NCI-H1417 (cell line): Measurements from ENCODE around the gene ALAD.

Source experiments
- DNase-seq, 3 experiments: peaks; one replicate each; lab custom pipeline; 2025; lab: John Stamatoyannopoulos, UW

The ALAD gene

DNA sequence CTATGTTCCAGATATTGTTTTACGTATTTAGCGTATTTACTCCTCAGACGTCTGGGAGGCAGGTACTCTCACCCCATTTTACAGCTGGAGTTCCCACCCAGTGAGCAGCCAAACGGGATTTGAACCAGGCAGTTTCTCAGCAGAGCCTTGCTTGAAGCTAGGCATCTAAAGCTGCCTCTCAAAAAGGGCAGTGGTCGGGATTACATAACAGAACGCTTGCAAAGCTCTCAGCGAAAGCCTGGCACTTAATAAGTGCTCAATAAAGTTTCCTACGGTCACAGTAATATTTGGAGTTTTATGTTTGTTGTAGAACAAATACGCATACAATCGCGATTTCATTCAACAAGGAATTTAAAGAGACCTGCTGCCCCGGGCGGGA is 52.0 kb downstream of the ALAD start:
- no peak for DNase-seq

DNA sequence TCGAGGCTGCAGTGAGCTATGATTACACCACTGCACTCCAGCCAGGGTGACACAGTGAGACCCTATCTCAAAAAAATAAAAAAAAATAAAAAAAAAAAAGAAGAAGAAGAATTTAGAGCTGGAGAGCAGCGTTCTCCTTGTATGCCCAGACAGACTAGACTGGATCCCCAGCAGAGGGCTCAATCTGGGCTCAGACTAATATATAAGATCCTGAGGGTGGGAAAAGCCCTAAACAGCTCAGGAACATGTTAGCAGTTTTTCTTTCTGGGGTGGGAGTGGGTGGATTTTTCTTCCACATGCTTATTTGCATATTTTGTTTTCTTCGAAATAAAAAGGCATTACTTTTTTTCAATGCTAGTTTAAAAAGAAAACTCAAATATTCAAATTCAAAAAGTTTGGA is 52.6 kb downstream of the ALAD start:
- no peak for DNase-seq

DNA sequence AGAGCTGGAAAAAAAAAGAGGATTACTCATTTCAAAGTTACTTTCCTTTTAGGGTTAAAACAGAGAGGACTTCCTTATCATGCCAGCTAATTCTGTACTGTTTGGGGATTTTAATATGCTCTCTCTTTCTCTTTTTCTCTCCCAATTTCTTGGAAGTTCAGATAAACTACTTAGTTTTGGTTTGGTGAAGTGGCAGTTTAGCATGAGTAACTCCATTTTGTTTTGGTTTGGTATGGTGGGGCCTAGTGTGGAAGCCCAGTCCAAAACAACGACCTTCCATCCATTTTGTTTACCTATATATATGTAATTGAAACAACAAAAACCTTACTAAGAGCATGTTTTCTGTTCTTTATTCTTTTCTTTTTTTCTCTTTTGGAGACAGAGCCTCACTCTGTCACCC is 55.4 kb downstream of the ALAD start:
- DNase-seq = no peak

DNA sequence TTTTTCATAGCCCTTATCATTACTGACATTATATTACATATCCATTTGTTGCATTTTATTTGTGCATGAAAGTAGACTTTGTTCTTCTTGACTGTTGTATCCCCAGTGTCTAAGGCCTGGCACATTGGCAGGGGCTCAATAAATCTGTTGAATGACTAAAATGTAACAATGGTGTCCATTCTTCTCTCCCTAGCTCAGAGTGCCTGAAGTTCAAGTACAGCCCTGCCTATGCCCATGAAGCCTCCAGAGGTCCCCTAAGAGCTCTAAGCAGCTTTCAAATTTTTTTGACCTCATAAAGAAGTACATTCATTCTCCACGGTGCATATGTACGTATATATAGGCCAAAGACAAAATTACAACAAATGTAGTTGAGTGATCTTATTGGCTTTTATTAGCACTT is 55.9 kb downstream of the ALAD start:
- DNase-seq = no peak

DNA sequence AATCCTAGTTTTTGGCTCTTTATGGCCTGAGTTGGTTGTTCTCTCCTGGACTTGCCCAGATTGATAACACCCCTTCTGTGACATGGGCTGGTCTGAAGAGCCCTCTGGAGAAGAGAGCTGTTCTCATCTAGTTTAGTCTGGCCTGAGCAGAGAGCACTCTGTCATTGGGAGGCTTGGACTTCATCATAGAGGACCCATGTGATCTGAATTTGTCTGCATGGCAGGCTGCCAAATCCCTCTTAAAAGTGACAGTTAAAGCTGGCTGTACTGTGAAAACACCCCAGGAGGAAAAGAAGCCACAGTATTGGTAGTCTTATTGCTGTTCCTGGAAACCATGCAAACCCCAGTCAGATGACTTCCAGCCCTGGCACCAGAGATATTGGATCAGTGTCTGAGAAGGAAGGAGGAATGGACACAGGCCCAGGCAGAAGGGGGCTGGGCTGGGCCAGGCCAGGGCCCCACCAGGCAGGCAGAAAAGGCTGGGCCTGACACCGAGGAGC is 57.3 kb downstream of the ALAD start:
- DNase-seq = peak; percentile 52 to 92 (median 86)

DNA sequence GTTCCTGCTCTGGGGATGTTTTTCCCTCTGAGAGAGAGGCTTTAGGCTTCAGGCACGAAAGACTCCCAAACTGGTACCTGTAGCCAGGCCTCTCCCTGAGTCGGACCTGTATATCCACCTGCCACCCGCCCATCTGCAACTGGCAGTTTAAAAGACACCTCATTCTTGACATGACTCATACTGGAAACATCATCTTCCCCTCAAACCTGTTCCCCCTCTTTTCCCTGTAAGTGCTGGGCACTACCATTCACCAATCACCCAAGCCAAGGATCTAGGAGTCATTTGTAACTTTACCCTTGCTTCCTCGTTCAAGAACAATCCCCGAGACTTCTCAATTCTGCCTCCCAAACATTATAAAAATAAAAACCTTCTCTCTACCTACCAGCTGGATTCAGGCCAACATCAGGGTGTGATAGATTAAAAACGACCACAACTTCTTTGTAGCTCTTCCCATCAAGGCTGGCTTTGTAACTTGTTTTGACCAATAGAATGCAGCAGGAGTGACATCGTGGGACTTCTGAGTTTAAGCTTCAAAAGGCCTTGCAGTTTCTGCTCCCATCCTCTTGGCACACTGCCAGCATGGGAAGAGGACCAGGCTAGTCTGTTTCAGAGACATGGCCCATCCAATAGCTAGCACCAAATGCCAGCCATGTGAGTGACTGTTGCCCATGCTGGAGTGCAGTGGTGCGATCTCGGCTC is 59.2 kb downstream of the ALAD start:
- DNase-seq = peak in 1 of 3 experiments; percentile 19

DNA sequence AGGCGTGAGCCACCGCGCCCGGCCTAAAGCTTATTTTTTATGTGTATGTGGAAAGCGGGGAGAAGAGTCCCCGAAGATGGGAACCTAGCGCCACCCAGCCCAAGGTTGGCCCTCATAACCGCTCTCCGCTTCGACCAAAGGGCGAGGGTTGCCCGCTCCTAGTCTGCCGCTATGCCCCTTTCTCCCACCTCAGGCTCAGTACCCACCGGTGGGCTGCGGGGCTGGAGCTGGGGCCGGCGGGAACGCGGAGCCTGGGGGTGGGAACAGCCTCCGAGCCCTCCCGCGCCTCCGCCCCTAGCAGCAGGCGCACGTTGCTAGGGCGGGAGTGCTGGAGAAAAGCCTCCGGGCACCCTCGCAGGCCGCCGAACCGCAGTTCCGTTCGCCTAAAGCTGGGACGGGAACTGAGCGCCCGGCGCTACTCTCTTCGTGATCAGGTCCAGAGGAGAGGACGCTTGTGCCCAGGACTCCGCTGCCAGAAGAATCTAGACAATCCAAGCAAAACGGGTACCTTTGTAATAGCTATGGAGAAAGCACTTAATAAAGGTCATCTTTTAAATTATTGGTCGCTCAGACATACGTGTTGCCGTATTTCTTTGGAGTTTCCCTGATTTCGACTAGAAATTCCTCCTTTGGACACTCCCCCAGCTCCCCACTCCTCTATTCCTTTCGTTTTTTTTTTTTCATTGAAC is 60.9 kb downstream of the ALAD start, which contains the start of gene WDR31:
TSS of gene WDR31 (minus strand) at position 265 of the 689 bp plus-strand sequence. CDS start 8,253 bp downstream, outside the sequence.
- peak; percentile 69 to 96 (median 95) for DNase-seq

DNA sequence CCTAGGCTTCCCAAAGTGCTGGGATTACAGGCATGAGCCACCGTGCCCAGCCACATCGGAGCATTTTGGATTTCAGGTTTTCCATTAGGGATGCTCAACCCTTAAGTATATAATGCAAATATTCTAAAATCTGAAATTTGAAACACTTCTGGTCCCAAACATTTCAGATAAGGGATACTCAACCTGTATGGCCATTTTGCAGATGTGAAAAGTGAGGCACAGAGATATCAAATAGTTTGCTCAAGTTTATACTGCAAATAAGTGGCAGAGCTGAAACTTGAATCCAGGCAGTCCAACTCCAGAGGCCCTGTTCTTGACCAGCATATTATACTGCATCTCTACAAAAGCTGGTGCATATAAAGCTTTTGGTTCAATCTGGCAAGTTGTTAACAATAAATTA is 63.4 kb downstream of the ALAD start:
- DNase-seq = no peak
